ENCODE data around the gene PMEPA1.
"Not testable (repeated sequence)": the region's sequence is repeated elsewhere in the genome, so short reads cannot be mapped to it uniquely, and the experiment has no call there.

Gene PMEPA1

DNA sequence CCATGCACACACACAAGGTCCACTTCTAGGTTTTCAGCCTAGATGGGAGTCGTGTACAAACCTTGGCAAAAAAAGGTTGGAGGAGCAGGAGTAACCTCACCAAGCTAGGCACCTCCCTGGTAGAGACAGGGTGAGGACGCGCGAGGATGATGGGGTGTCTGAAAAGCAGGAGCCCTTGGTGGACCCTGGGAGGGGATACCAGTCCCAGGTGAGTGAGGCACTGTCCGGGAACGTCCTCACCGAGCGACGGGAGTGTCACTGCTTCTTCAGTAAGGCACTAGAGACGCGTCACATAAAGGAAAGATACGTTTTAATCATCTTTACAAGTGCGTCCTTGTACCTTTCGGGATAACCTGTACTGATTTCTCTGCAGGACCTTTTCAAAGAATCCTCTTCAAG is 60.2 kb downstream of the PMEPA1 start:
- DNase-seq, result no peak

DNA sequence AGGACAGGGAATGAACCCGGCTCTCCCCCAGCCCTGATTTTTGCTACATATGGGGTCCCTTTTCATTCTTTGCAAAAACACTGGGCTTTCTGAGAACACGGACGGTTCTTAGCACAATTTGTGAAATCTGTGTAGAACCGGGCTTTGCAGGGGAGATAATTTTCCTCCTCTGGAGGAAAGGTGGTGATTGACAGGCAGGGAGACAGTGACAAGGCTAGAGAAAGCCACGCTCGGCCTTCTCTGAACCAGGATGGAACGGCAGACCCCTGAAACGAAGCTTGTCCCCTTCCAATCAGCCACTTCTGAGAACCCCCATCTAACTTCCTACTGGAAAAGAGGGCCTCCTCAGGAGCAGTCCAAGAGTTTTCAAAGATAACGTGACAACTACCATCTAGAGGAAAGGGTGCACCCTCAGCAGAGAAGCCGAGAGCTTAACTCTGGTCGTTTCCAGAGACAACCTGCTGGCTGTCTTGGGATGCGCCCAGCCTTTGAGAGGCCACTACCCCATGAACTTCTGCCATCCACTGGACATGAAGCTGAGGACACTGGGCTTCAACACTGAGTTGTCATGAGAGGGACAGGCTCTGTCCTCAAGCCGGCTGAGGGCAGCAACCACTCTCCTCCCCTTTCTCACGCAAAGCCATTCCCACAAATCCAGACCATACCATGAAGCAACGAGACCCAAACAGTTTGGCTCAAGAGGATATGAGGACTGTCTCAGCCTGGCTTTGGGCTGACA is 60.8 kb downstream of the PMEPA1 start:
- no peak for DNase-seq

GRCh38 chr20:57647933-57648785 is 61.7 kb downstream of the PMEPA1 start:
- no peak for DNase-seq

DNA sequence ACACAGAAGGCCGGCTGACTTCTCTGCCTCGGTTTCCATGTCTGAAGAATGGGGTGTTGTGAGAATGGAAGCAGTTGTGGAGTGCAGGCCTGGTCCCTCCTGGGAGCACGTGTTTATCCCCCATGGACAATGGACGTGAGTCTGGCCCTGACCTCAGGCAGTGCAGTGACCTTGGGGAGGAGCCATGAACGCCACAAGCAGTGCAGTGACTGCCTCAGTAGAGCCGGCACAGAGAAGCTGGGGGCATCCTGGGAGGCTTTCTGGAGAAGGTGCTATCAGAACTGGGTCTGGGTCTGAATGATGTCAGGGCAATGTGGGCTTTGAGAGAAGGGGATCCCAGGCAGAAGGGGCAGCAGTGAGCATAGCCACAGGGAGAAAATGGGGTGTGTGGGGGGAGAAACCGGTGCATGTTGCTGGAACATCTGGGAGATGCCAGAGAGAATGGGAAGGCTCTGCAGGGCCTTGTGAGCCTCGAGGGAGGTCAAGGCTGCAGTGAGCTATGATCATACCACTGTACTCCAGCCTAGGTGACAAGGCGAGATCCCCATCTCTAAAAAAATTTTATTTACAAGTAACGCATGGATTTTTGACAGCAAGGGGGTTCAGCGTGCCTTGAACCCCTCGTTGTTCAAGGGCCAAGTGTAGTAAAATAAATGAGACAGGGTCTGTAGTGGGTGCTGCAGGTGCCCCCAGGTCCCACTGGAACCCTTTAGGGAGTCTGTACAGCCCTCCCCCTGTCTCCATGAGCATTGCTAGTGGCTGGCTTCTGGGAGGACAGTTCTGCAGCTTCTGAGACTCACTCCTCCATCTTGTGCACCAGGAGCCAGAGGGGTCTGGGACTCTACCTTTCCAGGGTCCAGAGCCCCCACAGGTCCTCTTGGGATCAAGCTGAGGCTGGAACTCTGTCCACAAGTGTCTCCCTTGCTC is 62.5 kb downstream of the PMEPA1 start:
- no peak for DNase-seq

- no peak for DNase-seq
Observed at GRCh38 chr20:57638895-57639236, 70.9 kb downstream of the PMEPA1 start.

DNA sequence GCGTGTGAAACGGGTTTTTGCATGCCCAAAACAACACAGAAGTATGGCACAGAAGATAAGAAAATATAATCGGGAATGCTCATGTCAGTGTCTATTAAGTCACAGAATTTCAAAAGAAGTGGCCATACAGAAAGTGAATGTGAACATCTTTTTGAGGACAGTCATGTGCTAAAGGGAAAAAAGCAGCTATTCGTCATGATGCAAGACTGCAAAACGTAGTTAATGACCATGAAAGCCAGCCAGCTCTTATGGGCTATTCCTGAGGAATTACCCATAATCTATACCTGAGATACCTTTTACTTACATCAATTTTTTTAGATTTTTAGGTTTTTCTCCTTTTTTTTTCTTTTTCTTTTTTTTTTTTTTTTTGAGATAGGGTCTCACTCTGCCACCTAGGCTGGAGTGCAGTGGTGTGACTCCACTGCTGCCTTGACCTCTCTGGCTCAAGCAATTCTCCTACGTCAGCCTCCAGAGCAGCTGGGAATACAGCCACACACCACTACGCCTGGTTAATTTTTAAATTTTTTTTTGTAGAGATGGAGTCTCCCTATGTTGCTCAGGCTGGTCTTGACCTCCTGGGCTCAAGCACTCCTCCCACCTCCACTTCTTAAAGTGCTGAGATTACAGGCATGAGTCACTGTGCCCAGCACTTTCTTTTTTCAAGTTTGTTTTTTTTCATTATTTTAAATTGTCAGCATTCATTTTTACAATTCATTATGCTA is 71.5 kb downstream of the PMEPA1 start:
- no peak for DNase-seq

DNA sequence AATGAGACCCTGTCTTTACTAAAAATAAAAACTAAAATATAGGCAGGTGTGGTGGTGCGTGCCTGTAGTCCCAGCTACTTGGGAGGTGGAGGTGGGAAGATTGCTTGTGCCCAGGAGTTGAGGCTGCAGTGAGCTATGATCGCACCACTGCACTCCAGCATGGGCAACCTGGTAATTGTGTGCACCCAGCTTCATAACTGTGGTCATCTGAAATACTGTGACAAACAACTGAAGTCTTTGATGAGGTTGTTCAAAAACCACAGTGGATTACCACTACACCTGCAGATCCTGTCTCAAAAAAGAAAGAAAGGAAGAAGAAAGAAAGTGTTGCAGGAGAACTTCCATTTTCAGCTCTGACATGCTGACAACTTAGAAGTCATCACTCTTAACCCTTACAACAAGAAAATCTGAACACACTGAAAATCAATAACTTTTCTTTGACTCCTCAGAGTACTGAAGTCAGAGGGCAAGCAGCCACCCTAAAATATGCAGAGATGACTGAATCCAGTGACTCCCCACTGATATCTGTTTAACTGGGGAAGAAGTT is 75.8 kb downstream of the PMEPA1 start:
- no peak for DNase-seq

DNA sequence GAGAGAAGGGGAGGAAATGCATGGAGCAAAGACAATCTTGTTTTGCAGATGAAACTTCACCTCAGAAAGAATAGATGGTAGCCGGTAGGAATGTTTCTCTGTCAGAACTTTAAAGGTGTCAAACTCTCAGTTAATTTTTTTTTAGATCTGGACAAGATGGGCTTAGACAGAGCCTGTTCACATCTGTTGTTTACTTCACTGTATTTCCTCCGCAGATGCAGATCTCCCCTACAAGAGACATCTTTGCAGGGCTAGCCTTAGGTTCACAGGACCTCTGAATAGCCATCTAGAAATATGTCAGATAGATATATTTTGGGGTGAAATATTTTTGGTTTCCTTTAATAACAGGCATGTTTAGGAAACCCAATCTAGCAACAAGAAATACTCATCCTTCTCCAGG is 77.5 kb downstream of the PMEPA1 start:
- DNase-seq, result no peak

- DNase-seq, result no peak
Observed at GRCh38 chr20:57630061-57630460, 79.8 kb downstream of the PMEPA1 start.

GRCh38 chr20:57629491-57629901 is 80.3 kb downstream of the PMEPA1 start:
- not testable (repeated sequence) for DNase-seq

- not testable (repeated sequence) for DNase-seq
Observed at GRCh38 chr20:57628962-57629308, 80.9 kb downstream of the PMEPA1 start.

DNA sequence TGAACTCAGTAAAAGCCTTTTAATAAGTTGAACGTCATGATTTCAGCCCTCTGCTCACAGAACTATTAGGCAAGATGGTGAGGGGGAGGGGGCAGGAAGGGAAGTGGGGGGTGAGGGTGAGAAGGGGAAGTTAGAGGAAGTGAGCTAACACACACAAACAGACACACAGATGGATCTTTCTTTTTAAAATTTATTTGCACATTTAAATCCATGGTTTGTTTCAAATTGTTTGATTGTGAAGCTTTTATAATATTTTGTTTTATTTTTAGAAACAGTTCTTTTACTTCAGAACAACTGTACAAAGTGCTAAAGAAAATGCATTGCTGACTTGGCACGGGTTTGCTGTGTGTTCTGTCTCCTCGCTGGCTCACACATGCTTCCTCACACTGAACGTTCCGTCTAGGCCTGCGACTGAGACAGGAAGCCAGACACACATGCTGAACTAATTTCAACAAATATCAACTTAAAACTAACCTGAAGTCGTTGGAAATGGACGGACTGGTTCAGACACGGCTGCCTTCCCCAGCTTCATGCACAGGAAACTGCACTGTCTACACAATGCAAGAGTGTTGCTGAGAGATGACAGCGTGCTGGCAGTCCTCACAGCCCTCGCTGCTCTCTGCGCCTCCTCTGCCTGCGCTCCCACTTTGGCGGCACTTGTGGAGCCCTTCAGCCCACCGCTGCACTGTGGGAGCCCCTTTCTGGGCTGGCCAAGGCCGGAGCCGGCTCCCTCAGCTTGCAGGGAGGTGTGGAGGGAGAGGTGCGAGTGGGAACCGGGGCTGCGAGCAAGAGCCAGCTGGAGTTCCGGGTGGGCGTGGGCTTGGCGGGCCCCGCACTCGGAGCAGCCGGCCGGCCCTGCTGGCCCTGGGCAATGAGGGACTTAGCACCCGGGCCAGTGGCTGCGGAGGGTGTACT is 81.5 kb downstream of the PMEPA1 start:
- no peak for DNase-seq

- DNase-seq, result no peak
Observed at GRCh38 chr20:57627339-57627738, 82.5 kb downstream of the PMEPA1 start.

GRCh38 chr20:57625978-57626377 is 83.8 kb downstream of the PMEPA1 start:
- DNase-seq, result no peak

- DNase-seq, result no peak
Observed at GRCh38 chr20:57625181-57625958, 84.4 kb downstream of the PMEPA1 start.

DNA sequence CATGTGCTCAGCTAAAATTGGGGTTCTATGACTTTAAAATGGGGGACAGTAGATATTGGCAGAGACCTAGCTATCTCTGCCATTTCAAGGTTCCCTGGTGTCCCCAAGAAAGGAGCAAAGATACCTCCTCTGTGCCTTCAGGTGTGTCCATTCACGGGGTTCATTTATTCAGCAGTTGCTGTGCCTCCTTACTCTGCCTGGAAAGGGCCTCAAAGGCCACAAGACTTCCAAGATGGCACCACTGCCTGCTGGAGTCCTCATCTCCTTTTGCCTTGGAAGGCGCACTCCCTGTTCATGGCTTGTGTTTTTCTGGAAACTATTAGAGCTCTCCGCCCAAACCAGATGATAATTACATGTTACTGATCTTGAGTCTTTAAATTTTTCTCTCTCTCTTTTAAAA is 85.7 kb downstream of the PMEPA1 start:
- DNase-seq, result no peak

DNA sequence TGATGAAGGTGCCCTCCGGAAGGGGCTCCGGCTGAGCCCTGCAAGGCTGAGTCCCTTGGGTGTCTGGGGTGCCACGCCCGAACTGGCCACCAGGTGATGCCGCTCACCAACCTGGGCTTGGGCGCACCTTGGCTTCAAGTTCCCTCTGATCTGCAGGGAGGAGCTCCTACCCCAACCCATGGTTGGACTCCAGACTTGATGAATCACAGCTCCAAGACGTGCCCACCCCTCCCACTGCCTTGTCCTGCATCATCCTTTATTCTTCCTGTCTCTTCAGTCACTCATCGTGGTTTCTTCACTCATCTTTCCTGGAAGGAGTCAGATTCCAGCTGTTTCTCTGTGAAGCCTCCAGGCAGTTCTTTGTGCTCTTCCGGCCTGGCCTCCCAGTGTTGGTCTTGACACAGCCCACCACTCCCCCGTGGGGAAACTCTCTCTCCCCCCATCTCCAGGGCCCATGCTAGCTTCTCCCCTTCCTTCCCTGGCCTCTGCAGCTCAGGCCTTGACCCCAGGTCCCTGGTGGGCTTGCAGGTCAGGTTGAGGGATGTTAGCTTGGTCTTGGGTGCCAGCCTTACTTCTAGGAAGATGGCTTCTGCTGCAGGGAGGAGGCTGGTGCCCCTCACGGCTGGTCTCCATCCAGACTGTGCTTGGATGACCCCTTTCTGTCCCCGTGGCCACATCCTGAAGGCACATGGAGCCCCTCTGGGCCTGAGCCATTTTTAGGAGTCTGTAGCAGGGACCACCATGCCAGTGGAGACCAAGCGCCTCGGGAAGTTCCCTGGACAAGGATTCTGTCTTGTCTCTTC is 87.0 kb downstream of the PMEPA1 start:
- DNase-seq, result no peak

DNA sequence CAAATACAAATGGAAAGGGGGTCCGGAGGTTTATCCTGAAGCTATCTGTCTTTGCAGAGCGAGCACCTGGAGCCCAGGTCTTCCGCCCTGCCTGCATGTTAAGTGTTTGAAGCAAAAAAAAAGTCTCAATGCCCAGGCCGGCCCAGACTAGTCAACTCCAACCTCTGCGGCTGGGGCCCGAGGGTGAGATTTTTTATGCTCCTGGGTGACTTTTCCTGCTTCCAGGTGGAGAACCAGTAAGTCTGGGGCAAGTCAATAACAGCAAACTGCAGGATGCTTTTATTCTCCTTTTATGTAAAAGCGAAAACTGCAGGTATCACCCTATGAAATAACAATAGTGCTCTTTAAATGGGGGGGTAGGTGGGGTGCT is 87.6 kb downstream of the PMEPA1 start:
- DNase-seq, result no peak

DNA sequence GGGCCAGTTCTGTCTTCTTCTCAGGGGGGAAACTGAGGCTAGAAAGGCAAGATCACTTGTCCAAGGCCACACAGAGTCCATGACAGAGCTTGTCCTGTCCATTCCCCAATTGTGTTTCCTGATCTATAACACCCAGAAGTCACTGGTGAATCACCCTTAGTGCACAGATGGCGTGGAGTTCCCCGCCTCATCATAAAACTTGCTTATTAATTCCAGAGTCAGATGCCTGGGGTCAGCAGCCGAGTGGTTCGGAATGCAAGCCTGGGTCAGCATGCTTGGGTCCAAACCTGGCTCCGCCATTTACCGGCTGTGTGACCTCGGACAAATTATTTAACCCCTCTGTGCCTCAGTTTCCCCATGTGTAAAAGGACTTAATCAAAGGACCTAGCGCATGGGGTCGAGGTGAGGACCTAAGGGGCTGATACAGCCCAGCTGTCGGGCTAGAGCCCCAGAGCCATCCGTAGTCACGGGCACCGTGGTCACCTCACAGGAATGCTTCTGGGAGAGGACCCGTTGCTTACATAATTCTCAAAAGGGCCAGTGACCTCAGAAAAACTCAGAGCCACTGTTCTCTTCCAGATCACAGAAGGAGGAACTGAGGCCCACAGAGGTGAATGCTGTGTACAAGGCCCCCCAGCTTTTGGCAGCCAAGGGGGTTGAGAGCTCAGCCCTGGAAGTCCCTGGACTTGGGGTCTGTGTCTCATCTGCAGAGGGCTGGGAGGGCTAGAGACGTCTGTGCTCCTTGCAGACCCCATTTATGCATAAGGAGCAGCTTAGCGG is 88.2 kb downstream of the PMEPA1 start:
- DNase-seq, result no peak
